Uterus (tissue), 4 donors: ENCODE measurements around the gene SPATA6. TPM values are rescaled to one million over a fixed set of nuclear protein-coding genes. Genes with fewer than 3 reads are reported as not detected.

Source experiments
- DNase-seq, 2 donors: peaks; one replicate each; pipeline ENCODE4 v3.0.0-alpha.2; 2019 to 2020
- H3K27ac ChIP-seq, 2 donors: fragments of 200-600 bp; sonication (generic); 1 replicate in 1 of 2; 2 replicates in 1 of 2; pipeline ENCODE4 v1.5.1; 2016 to 2018
- H3K27me3 ChIP-seq, 2 donors: fragments of 200-600 bp; sonication (generic); one replicate each; pipeline ENCODE4 v1.5.1; 2018 to 2019; ENCODE audit warnings: control low read depth in 1 of 2
- H3K36me3 ChIP-seq, 2 donors: fragments of 200-600 bp; sonication (generic); one replicate each; pipeline ENCODE4 v1.5.1; 2019; ENCODE audit warnings: control low read depth in 1 of 2
- H3K4me1 ChIP-seq, 2 donors: fragments of 200-600 bp; sonication (generic); one replicate each; pipeline ENCODE4 v1.5.1; 2018 to 2019; ENCODE audit warnings: control low read depth in 1 of 2
- H3K4me3 ChIP-seq, 2 donors: fragments of 200-600 bp; sonication (generic); 1 replicate in 1 of 2; 2 replicates in 1 of 2; pipeline ENCODE4 v1.5.1; 2018 to 2019; ENCODE audit warnings: mild to moderate bottlenecking in 1 of 2
- H3K9me3 ChIP-seq, 2 donors: fragments of 200-600 bp; sonication (generic); one replicate each; pipeline ENCODE4 v1.5.1; 2019; ENCODE audit warnings: control low read depth in 1 of 2
- POLR2A ChIP-seq, 2 donors: fragments of 450-650 bp; IDR thresholded peaks; one replicate each; pipeline ENCODE4 v1.6.1; 2016; ENCODE audit warnings: antibody characterized with exemption in 2 of 2, mild to moderate bottlenecking in 1 of 2, moderate library complexity in 1 of 2
- intact Hi-C: fragments of 100-400 bp; cut with DNase I; formaldehyde crosslinking; loops from one replicate; pipeline ENCODE4 v1.15.1; 2023; ENCODE audit warnings: low total_unique reads
- total RNA-seq, 4 donors: library from RNA; depleted of rRNA in 3 of 4; stranded (reverse); fragments of >200 nt in 3 of 4; gene quantifications; one replicate each; pipeline versions ENCODE4 v1.1.0 to v1.2.4, GENCODE V29; 2014 to 2023
- TF ChIP-seq, protein P1 (sequence below), 4 experiments: fragments of 200-600 bp in 2 of 4; fragments of 450-650 bp in 2 of 4; sonication (generic) in 2 of 4; IDR thresholded peaks; one replicate each; pipeline ENCODE4 v1.5.1; 2016 to 2019; ENCODE audit warnings: antibody characterized with exemption in 4 of 4, mild to moderate bottlenecking in 2 of 4, moderate library complexity in 1 of 4
- donor health status: DM: yes; HTN: yes; CAD: no.

The SPATA6 gene
- total RNA-seq, 4 donors from 2014 or later = 27.4 to 94.5 (median 46.0) TPM

DNA sequence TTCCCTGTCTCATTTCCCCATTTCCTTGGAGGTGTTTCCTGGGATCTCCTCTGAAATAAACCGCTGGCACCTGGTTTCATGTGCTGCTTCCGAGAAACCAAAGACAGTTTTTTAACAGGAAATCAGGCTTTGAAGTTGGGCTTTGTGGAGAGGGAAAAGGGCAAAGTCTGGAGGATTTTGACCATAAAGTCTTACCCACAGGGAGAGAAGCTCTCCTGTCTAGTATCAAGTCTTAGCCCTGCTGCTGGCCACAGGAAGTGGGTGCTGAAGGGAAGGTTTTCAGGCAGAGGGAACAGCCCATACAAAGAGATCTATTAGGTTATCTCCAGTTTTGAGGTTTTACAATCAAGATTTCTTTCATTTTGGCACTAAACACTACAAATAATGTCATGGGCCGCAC is 220.2 kb downstream of the SPATA6 start:
- Histone ChIP-seq H3K4me1 (no peaks in the 10 kb centered on the region), H3K27me3 (no peaks in the 10 kb centered on the region), H3K9me3 (no peaks in the 10 kb centered on the region), H3K4me3 (no peak overlapping the region), H3K36me3 (no peaks in the 10 kb centered on the region), H3K27ac (no peak overlapping the region)
- DNase-seq = no peak
- TF ChIP-seq, protein P1, sequence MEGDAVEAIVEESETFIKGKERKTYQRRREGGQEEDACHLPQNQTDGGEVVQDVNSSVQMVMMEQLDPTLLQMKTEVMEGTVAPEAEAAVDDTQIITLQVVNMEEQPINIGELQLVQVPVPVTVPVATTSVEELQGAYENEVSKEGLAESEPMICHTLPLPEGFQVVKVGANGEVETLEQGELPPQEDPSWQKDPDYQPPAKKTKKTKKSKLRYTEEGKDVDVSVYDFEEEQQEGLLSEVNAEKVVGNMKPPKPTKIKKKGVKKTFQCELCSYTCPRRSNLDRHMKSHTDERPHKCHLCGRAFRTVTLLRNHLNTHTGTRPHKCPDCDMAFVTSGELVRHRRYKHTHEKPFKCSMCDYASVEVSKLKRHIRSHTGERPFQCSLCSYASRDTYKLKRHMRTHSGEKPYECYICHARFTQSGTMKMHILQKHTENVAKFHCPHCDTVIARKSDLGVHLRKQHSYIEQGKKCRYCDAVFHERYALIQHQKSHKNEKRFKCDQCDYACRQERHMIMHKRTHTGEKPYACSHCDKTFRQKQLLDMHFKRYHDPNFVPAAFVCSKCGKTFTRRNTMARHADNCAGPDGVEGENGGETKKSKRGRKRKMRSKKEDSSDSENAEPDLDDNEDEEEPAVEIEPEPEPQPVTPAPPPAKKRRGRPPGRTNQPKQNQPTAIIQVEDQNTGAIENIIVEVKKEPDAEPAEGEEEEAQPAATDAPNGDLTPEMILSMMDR (IDR thresholded peaks at IDR 0.05) = no peak
- no peak for TF ChIP-seq POLR2A (IDR thresholded peaks at IDR 0.05)
- intact Hi-C loops = no loop called here

DNA sequence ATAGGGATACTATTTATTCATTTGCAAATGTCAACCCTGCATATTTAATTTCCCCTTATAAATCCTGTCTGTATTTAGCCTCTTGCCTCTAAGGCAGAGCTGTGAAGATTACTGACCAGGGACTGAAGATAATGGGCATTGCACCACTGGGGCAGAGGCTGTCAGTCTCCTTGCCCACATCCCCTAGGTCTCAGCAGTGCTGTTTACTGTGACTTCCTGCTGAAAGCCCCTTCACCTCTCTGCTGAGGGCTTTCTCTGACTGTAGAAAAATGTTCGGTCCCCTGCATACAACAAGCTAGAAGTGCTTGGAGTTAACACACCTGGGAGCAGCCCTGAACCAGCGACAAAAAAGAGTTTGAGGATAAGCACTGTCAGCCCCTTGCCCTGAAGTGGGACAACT is 220.7 kb downstream of the SPATA6 start:
- no peak overlapping the region for H3K27ac ChIP-seq
- H3K36me3 ChIP-seq = no peaks in the 10 kb centered on the region
- H3K4me1 ChIP-seq = no peaks in the 10 kb centered on the region
- no peak overlapping the region for H3K4me3 ChIP-seq
- H3K9me3 ChIP-seq = no peaks in the 10 kb centered on the region
- TF ChIP-seq POLR2A (IDR thresholded peaks at IDR 0.05) = no peak
- TF ChIP-seq, protein P1 (IDR thresholded peaks at IDR 0.05) = no peak
- intact Hi-C loops = no loop called here
- H3K27me3 ChIP-seq = no peaks in the 10 kb centered on the region
- DNase-seq = no peak

DNA sequence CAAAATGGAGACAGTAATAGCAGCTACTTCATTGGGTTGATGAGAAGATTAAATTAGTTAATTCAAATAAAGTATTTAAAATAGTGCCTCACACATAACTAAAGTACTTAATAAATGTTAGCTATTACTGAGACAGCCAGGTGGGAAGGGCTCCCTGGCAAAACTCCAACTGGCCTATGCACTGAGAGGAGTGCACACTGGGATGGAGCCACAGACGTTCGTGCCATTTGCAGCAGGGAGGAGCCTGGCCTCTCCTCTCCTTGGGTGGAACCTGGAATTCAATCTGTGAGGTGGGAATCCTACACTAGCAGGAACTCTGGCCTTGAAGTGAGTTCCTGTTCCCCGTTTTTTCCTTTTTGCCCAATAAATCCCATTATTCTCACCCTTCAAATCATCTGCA is 221.4 kb downstream of the SPATA6 start:
- no peaks in the 10 kb centered on the region for H3K36me3 ChIP-seq
- no peak overlapping the region for H3K4me3 ChIP-seq
- H3K4me1 ChIP-seq = no peaks in the 10 kb centered on the region
- no peak for DNase-seq
- no peak for TF ChIP-seq POLR2A (IDR thresholded peaks at IDR 0.05)
- TF ChIP-seq, protein P1 (IDR thresholded peaks at IDR 0.05) = no peak
- H3K9me3 ChIP-seq = no peaks in the 10 kb centered on the region
- H3K27me3 ChIP-seq = no peaks in the 10 kb centered on the region
- intact Hi-C loops = no loop called here
- no peak overlapping the region for H3K27ac ChIP-seq

DNA sequence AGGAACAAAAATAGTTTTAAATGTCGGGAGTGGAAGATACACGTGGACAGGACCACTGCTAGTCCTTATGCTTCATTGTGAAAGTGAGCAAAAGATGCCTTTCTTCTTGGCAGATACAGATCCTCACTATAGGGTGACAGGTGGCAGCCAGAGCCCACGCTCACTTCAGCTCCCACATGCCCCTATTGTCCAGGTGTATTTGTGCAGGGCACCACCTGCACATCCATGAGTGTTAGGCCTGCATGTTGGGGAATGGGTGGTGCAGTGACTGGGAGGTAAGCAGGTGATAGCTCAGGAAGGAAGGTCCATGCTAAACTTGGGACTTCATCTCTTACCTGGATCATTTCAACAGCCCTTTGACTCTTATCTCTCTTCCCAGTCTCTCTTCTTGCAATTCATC is 222.1 kb downstream of the SPATA6 start:
- Histone ChIP-seq H3K27ac (no peak overlapping the region), H3K4me3 (no peak overlapping the region), H3K27me3 (no peaks in the 10 kb centered on the region), H3K9me3 (no peaks in the 10 kb centered on the region), H3K4me1 (no peaks in the 10 kb centered on the region), H3K36me3 (no peaks in the 10 kb centered on the region)
- intact Hi-C loops = no loop called here
- no peak for DNase-seq
- no peak for TF ChIP-seq POLR2A (IDR thresholded peaks at IDR 0.05)
- TF ChIP-seq, protein P1 (IDR thresholded peaks at IDR 0.05) = no peak

GRCh38 chr1:48248356-48248755 is 223.6 kb downstream of the SPATA6 start:
- Histone ChIP-seq H3K36me3 (no peaks in the 10 kb centered on the region), H3K4me1 (no peaks in the 10 kb centered on the region), H3K4me3 (no peak overlapping the region), H3K27me3 (no peaks in the 10 kb centered on the region), H3K9me3 (no peaks in the 10 kb centered on the region), H3K27ac (no peak overlapping the region)
- intact Hi-C loops = no loop called here
- DNase-seq = no peak
- no peak for TF ChIP-seq POLR2A (IDR thresholded peaks at IDR 0.05)
- TF ChIP-seq, protein P1 (IDR thresholded peaks at IDR 0.05) = no peak
